Measurements from ENCODE around the gene ANO9.

The ANO9 gene, protein sequence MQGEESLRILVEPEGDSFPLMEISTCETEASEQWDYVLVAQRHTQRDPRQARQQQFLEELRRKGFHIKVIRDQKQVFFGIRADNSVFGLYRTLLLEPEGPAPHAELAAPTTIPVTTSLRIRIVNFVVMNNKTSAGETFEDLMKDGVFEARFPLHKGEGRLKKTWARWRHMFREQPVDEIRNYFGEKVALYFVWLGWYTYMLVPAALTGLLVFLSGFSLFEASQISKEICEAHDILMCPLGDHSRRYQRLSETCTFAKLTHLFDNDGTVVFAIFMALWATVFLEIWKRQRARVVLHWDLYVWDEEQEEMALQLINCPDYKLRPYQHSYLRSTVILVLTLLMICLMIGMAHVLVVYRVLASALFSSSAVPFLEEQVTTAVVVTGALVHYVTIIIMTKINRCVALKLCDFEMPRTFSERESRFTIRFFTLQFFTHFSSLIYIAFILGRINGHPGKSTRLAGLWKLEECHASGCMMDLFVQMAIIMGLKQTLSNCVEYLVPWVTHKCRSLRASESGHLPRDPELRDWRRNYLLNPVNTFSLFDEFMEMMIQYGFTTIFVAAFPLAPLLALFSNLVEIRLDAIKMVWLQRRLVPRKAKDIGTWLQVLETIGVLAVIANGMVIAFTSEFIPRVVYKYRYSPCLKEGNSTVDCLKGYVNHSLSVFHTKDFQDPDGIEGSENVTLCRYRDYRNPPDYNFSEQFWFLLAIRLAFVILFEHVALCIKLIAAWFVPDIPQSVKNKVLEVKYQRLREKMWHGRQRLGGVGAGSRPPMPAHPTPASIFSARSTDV

DNA sequence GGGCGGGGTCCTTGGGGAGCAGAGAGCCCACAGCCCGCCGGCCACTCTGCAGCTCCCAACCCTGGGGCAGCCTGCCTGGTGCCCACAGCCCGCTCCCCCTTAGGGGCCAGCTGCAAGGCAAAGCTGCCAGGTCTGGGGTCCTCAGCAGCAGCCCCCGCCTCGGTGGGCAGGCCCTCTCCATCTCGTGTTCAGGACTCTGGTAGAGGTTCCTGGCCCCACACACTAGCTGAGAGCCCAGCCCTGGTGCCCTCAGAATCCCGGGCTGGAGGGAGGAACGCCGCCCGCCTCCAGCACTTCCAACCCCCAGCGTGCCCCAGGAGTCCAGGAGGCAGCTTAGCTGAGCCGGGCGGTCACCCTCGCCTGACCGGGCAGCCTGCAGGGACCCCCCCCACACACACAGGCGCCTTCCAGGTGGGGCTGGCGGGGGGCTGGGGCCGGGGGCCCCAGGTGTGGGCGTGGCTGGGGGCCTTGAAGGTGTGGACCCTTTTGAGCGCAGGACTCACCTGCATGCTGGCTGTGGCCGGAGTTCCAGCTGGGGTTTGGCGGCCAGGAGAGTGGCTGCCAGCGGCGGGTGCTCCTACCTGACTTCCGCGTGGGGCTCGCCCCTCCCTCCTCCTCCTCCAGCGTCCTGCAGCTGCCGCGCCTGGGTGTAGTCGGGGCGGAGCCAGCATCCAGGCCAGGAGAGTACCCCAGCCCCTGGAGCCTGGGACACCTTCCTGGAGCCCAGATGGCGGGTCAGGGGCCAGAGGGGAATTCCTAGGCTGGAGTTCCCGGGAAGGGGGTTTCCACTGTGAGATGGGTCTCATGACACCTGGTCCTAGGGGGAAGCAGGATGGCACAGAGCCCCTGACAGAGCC, at the start of gene ANO9:
Gene ANO9, minus strand, starts transcription at position 594 of the 857 bp plus-strand sequence. Its CDS starts 85 bp downstream, at position 509.
- peak in 1 of 3 experiments; percentile 68 for DNase-seq (ENCODE audit: low read depth in 3 of 3)

DNA sequence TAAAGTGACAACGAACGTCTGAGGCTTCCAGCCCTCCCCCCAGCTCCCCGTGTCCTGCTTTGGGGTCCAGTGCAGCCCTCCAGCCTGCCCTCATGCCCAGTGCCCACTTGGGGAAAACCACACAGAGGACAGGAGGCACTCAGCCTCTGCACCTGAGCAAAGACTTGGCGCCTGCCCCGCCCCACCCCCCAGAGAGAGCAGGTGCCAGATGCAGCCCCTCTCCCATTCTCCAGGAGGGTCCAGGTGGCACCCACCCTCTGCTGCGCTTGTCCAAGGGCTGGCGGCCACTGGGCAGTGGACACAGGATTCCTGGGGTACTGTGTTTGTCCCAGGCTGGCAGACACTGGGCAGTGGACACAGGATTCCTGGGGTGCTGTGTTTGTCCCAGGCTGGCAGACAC, 49.5 kb upstream of the ANO9 start:
- no peak for DNase-seq (ENCODE audit: low read depth in 3 of 3)

DNA sequence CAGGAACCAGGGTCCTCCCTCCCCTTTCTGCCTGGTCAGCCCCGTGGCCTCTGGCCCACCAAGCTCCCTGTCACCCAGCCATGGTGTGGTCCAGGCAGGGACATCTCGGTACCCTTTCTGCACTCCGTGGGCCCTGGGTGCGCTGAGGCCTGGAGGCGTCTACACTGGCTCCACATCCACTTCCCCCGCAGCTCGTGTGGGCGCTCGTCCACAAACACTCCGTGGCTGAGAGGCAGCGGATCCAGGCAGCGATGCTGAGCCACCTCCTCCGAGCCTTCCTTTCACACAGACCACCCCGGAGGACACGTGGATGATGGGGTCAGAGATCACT, 49.1 kb upstream of the ANO9 start:
- no peak for DNase-seq (ENCODE audit: low read depth in 3 of 3)

DNA sequence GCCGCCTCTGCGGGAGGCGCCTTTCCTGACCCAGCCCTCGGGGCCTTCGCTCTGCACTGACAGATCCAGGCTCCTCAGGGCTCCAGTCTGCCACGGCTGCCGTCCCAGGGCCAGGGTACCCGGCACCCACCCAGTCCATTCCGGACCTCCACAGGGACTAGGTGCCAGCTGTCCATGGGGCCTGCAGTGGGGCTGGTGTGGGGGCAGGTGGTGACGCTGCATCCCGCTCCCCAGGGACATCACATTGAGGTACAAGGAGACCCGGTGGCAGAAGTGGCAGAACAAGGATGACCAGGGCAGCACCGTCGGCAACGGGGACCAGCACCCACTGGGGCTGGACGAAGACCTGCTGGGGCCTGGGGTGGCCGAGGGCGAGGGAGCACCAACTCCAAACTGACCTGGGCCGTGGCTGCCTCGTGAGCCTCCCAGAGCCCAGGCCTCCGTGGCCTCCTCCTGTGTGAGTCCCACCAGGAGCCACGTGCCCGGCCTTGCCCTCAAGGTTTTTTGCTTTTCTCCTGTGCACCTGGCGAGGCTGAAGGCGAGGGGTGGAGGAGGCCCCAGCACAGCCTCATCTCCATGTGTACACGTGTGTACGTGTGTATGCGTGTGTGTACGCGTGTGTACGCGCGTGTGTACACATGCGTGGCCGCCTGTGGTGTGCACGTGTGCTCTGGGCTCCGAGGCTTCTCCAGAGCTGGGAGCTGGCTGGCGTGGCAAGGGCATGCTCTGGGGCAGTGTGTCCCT, 48.5 kb upstream of the ANO9 start:
- DNase-seq (ENCODE audit: low read depth in 3 of 3) = no peak

DNA sequence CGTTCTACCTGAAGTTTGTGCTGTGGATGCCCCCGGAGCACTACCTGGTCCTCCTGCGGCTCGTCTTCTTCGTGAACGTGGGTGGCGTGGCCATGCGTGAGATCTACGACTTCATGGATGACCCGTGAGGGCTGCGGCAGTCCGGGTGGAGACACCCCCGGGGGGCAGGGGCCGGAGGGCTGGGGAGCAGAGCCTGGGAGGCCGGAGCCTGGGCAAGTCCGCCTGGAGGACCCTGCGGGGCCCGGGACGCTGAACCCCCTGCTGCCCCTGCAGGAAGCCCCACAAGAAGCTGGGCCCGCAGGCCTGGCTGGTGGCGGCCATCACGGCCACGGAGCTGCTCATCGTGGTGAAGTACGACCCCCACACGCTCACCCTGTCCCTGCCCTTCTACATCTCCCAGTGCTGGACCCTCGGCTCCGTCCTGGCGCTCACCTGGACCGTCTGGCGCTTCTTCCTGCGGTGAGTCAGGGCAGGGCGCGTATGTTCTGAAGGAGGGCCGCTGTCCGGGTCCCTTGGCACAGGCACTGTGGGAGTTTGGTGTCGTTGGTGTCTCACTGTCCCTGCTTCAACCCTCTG, 47.9 kb upstream of the ANO9 start:
- no peak for DNase-seq (ENCODE audit: low read depth in 3 of 3)

DNA sequence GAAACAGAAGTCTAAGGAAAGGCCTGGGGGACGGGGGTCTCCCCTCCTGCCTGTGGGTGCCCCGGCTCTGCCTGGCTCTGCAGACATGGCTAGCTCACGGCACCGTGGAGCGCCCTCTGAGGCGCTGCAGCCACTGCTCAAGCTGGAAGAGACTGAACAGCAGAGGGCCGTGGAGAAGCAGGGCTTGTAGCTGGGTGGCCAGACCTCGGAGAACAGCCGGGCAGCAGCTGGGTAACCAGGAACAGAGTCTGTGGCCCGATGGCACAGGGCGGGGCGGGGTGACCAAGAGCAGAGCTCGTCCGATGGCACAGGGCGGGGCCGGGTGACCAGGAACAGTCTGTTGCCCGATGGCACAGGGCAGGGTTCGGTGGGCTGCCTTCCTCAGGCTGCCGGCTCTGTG, 47.2 kb upstream of the ANO9 start:
- DNase-seq (ENCODE audit: low read depth in 3 of 3) = no peak

DNA sequence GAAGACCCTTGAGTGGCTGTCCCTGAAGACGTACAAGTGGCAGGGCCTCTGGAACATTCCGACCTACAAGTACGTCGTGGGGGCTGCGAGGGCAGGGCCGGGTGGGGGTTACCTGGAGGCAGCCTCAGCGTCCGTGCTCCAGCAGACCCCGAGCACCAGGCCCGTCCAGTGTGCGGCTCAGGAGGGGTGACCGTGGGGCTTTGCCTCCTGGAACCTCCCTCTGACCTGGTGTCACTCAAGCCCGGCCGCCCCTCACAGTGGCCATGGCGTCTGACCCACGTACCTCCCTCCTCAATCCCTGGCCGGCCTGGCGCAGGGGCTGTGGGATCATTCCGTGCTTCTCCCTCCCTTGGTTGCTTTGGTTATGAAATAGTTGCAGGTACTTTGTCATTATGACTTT, 46.8 kb upstream of the ANO9 start:
- no peak for DNase-seq (ENCODE audit: low read depth in 3 of 3)

DNA sequence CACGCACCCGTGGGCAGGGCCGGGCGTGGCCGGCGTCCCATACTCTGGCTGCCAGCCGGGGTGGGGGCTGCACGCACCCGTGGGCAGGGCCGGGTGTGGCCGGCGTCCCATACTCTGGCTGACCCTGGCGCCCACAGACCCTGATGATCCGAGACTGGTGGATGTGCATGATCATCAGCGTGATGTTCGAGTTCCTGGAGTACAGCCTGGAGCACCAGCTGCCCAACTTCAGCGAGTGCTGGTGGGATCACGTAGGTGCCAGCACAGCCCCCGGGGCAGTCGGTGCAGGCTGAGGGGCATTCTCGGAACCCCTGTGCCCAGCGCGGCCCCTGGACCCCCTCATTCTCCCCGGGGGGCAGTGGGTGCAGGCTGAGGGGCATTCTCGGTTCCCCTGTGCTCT, 46.3 kb upstream of the ANO9 start:
- DNase-seq (ENCODE audit: low read depth in 3 of 3) = no peak

DNA sequence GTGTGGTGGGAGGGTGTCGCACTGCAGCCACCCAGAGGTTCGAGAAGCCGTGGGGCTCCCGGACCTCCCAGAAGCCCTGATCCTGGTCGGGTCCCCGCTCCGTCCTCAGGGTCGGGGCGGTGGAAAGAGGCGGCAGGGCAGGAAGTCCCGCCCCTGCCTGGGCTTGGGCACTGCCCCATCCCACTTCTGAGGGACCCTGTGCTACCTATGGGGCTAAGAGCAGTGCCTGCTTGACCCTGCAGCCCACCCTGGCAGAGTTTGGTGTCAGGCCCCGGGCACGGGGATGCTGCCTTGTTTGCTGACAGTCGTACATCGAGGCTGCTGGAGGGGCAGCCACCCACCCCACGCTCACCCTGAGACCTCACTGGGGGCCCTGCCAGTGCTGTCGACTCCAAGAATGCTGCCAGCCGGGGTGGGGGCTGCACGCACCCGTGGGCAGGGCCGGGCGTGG, 45.8 kb upstream of the ANO9 start:
- DNase-seq (ENCODE audit: low read depth in 3 of 3) = no peak

DNA sequence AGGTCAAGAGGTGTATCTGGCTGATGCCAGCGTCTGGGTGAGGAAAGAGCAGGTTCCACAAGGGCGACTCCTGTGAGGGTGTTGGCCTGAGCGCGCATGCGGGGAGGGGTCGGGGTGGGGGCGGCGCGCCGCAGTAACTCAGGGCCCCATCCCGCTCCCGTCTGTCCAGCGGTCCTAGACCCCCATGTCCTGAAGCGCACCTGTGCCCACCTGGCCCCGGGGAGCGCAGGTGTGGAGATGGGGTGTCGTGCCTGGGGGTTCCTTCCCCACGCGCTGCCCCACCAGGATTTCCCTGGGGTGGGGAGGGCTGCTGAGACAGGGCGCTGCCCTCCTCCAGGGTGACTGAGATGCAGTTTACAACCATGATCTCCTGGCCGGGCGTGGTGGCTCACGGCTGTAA, 44.4 kb upstream of the ANO9 start:
- no peak for DNase-seq (ENCODE audit: low read depth in 3 of 3)

DNA sequence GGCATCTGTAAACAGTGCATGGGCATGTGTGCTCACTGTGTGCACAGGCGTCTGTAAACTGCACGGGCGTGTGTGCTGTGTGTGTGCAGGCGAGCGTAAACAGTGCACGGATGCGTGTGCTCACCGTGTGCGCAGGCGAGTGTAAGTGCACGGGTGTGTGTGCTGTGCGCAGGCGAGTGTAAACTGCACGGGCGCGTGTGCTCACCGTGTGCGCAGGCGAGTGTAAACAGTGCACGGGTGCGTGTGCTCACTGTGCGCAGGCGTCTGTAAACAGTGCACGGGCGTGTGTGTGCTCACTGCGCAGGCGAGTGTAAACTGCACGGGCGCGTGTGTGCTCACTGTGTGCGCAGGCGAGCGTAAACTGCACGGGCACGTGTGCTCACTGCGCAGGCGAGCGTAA, 42.8 kb upstream of the ANO9 start:
- no peak for DNase-seq (ENCODE audit: low read depth in 3 of 3)

DNA sequence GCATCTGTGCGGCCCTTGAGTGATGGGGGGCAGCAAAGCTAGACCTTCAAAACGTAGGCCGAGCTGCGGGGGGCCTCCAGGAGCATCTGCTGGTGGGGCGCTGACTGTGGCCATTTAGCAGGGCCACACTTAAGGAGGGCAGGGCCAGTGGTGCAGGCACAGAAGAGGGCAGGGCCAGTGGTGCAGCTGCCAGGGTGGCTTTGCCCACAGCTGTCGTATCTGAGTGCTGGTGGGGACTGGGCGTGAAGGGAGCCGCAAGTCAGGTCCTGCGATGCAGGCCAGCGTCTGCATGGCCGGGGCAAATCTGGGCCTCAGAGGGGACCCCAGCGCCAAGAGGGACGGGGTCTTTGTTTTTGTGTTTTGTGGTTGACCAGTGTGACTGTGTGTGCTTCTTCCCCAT, 37.5 kb upstream of the ANO9 start:
- no peak for DNase-seq (ENCODE audit: low read depth in 3 of 3)

DNA sequence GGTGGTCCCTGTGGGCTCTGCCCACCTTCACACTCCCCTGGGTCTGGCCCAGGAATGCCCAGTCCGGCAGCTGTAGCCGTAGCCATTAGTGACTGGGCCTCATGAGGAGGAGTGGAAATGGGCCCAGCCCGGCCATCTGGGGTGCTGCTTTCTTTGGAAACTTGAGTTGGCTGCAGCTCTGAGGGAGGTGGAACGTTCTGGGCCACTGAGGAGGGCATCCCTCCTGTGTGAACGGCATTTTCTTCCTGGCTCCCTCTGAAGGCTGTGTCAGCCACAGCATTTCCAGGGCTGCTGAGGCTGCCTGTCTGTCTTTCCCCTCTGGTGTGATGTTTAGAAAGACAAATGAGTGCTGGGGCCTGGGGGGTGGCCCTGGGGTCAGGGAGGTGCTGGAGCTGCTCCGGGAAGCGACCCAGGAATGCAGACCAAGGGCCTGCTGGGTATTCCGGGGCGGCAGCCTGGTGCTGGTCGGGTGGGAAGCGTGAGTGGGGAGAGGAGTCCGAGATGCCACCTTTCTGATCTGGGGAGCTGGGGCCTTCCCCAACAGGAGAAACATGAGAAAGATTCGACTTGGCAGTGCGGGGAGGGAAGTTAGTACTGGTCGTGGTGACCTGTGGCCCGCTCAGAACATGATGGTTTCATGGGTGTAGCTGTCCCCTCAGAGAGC, 35.4 kb upstream of the ANO9 start:
- no peak for DNase-seq (ENCODE audit: low read depth in 3 of 3)

DNA sequence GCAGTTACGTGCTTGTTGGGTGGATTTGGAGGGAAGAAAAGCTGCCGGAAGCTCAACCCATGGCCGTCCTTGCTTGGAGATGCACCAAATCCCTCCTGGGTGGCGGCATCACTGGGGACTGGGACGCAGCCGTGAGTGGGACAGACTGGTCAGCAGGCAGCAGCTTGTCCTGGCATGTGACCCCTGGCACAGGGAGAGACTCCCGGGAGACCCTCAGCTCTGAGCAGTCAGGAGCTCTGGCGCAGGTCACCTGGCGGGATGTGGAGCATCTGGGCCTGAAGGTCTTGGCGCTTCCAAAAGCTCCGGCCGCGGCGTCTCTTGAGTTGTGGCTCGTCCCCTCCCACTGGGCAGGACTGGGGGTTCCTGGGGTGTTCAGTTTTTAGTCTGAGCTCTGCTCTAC, 34.6 kb upstream of the ANO9 start:
- no peak for DNase-seq (ENCODE audit: low read depth in 3 of 3)

DNA sequence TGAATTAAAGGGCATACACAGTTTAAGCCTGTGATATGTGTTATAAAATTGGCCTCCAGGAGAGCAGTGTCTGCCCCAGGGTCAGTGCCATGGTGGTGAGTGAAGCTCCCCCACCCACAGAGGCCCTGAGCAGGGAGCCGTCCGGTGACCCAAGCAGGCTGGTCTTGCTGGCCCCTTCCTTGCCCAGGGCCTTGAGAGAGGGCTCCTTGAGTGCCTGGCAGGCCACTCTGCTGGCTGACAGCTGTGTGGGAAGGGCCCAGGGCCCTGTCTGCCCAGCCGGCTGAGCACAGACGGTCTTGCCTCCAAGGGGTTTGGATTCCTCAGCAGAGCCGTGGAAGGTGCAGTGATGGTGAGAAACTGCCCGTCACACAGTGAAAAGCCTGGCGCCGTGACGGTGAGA, 34.1 kb upstream of the ANO9 start:
- no peak for DNase-seq (ENCODE audit: low read depth in 3 of 3)

DNA sequence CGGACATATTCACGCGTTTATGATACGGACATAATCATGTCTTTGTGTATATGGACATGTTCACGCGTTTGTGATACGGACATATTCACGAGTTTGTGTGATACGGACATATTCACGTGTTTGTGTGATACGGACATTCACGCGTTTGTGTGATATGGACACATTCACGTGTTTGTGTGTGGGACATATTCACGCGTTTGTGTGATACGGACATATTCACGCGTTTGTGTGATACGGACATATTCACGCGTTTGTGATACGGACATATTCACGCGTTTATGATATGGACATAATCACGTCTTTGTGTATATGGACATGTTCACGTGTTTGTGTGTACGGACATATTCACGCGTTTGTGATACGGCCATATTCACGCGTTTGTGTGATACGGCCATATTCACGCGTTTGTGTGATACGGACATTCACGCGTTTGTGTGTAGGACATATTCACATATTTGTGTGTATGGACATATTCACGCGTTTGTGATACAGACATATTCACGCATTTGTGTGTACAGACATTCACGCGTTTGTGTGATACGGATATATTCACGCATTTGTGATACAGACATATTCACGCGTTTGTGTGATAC, 33.2 kb upstream of the ANO9 start:
- no peak for DNase-seq (ENCODE audit: low read depth in 3 of 3)

DNA sequence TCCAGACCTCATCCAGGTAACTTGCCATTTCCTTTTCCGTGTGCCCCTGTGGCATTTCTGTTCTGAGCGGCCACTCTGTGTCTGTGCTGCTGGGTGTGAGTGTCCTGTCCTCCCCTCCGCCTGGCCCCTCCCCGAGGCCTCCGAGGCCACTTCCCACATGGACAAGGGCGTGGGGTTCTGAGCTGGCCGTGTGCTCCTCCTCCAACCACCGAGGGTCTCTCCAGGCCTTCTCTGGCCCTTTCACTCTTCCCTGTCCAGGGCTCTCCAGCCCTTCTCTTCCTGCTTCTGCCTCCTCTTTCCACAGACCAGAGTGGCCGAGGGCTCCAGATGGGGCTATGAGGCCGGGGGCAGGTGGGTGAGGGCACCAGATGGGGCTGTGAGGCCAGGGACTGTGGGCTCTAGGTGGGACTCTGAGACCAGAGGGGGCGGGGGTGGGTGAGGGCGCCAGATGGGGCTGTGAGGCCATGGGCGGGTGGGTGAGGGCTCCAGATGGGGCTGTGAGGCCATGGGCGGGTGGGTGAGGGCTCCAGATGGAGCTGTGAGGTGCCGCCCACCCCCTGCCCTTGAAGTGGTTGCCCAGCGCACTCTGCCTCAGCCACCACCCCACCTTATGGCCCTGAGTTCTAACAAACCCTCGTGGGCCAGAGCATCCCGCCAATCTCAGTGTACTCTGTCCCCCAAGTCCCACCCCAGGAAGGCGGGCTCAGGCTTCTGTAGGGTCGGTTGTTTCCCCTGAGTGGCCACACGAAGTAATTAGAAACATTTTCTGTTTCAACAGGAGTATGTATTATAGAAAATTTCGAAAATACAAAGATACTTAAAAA, 32.4 kb upstream of the ANO9 start:
- DNase-seq (ENCODE audit: low read depth in 3 of 3) = no peak

DNA sequence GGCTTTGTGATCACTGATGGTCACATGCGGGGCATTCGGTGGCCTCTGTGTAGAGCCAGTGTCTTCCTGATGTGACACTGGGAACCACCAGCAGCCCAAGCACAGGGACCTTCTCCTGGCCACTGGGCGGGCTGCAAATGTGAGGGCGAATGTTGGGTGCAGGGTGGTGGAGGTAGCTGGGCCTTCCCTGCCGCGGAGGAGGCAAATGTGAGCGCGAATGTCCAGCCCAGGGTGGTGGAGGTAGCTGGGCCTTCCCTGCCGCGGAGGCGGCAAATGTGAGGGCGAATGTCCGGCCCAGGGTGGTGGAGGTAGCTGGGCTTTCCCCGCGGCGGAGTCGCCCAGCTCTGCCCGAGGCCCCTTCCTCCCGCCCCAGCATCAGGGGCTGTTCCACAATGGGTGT, 31.6 kb upstream of the ANO9 start:
- DNase-seq (ENCODE audit: low read depth in 3 of 3) = no peak

DNA sequence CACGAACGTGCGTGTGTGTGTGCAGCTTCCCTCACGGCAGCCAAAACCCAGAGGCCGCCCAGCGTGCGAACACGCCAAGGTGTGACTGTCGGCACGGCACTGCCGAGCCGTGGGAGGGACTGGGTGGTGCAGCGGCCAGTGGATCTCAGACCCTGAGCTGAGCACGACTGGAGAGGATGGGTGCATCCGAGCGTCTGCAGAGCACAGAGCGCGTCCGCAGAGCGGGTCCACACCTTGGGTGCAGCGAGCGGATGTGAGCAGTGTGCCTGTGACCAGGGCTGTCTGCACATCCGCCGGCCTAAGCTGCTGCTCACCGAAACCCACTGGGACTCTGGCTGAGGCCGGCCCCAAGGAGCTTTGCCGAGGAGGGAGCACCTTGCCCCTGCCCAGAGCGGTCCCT, 31.0 kb upstream of the ANO9 start:
- no peak for DNase-seq (ENCODE audit: low read depth in 3 of 3)
